ENCODE measurements around the gene PSMD7.
"Not testable (repeated sequence)": the region's sequence is repeated elsewhere in the genome, so short reads cannot be mapped to it uniquely, and the experiment has no call there.

PSMD7 gene

GRCh38 chr16:74307383-74307782 lies 10.8 kb downstream of the PSMD7 start:
- H3K27me3 Mint-ChIP-seq (ENCODE audit: low read depth) = no peaks in the 10 kb centered on the region
- no peak overlapping the region for H3K4me3 Mint-ChIP-seq
- H3K27ac Mint-ChIP-seq = no peak overlapping the region
- no peaks in the 10 kb centered on the region for H3K4me1 Mint-ChIP-seq (ENCODE audit: low read depth)
- H3K36me3 Mint-ChIP-seq (ENCODE audit: low read depth) = peaks cover 32% of the 10 kb centered on the region
- no peaks in the 10 kb centered on the region for H3K9me3 Mint-ChIP-seq

- Mint-ChIP-seq H3K36me3 (ENCODE audit: low read depth) (peaks cover 24% of the 10 kb centered on the region), H3K9me3 (no peaks in the 10 kb centered on the region), H3K27ac (no peak overlapping the region), H3K4me1 (ENCODE audit: low read depth) (no peaks in the 10 kb centered on the region), H3K4me3 (no peak overlapping the region), H3K27me3 (ENCODE audit: low read depth) (no peaks in the 10 kb centered on the region)
Measured at GRCh38 chr16:74309789-74310781, 13.5 kb downstream of the PSMD7 start.

DNA sequence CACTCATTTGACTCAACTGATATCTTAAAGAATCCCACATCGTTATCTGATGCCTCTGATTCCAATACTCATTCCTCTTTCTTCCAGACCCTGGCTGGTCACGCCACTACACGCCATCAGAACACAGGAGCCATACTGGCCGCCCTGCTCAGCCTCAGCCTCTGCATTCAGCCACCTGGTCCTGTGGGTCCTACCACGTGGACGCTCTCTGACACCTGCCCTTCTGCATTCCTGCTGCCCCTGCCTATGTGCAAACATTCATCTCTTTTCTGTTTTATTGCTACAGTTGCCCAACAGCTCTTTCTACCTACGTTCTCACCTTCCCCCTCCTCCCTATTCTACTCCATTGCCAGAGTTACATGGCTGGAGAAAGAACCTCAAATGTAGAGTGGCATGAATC lies 18.4 kb downstream of the PSMD7 start:
- Mint-ChIP-seq H3K4me1 (ENCODE audit: low read depth) (no peaks in the 10 kb centered on the region), H3K27ac (no peak overlapping the region)

GRCh38 chr16:74320707-74321106 lies 24.1 kb downstream of the PSMD7 start:
- H3K4me3 Mint-ChIP-seq = no peak overlapping the region
- no peaks in the 10 kb centered on the region for H3K27me3 Mint-ChIP-seq (ENCODE audit: low read depth)
- H3K4me1 Mint-ChIP-seq (ENCODE audit: low read depth) = no peaks in the 10 kb centered on the region
- no peaks in the 10 kb centered on the region for H3K36me3 Mint-ChIP-seq (ENCODE audit: low read depth)
- H3K27ac Mint-ChIP-seq = no peak overlapping the region
- H3K9me3 Mint-ChIP-seq = no peaks in the 10 kb centered on the region

More for the DNA sequence above, 18.4 kb downstream of the PSMD7 start:
- Mint-ChIP-seq H3K27me3 (ENCODE audit: low read depth) (no peaks in the 10 kb centered on the region), H3K9me3 (no peaks in the 10 kb centered on the region), H3K36me3 (ENCODE audit: low read depth) (peaks cover 13% of the 10 kb centered on the region), H3K4me3 (no peak overlapping the region)

GRCh38 chr16:74321356-74321755 lies 24.7 kb downstream of the PSMD7 start:
- H3K27ac Mint-ChIP-seq = no peak overlapping the region
- peaks cover 3% of the 10 kb centered on the region for H3K36me3 Mint-ChIP-seq (ENCODE audit: low read depth)
- H3K4me1 Mint-ChIP-seq (ENCODE audit: low read depth) = no peaks in the 10 kb centered on the region
- H3K27me3 Mint-ChIP-seq (ENCODE audit: low read depth) = no peaks in the 10 kb centered on the region
- no peaks in the 10 kb centered on the region for H3K9me3 Mint-ChIP-seq
- H3K4me3 Mint-ChIP-seq = no peak overlapping the region

DNA sequence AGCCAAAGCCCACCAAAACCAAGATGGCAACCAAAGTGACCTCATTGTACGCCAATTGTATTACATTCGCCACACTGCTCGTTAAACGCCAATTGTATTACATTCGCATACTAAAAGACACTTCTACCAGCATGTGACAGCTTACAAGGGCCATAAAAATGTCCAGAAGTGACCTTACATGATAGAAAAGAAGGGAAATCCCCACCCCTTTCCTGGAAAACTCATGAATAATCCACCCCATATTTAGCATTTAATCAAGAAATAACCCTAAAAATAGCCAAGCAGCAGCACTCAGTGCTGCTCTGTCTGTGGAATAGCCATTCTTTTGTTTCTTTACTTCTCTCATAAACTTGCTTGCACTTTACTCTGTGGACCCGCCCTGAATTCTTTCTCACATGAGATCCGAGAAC lies 25.7 kb downstream of the PSMD7 start:
- Mint-ChIP-seq H3K36me3 (ENCODE audit: low read depth) (peaks cover 6% of the 10 kb centered on the region), H3K4me3 (no peak overlapping the region), H3K27ac (no peak overlapping the region), H3K27me3 (ENCODE audit: low read depth) (no peaks in the 10 kb centered on the region), H3K9me3 (no peaks in the 10 kb centered on the region), H3K4me1 (ENCODE audit: low read depth) (no peaks in the 10 kb centered on the region)

DNA sequence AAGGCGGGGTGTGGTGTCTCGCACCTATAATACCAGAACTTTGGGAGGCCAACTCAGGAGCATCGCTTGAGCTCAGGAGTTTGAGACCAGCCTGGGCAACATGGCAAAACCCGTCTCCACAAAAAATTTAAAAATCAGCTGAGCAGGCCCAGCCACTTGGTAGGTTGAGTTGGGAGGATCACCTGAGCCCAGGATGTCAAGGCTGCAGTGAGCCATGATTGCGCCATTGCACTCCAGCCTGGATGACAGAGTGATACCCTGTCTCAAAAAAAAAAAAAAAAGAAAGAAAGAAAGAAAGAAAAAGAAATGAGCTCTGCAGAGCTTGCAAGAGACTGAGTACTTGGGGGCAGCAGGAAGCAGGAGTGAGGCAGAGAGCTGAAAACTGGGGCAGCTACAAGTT lies 28.2 kb downstream of the PSMD7 start:
- not testable (repeated sequence) for H3K4me1 Mint-ChIP-seq (ENCODE audit: low read depth); H3K36me3 Mint-ChIP-seq (ENCODE audit: low read depth); H3K27me3 Mint-ChIP-seq (ENCODE audit: low read depth); H3K27ac Mint-ChIP-seq; H3K4me3 Mint-ChIP-seq; H3K9me3 Mint-ChIP-seq

GRCh38 chr16:74325641-74326040 lies 29.0 kb downstream of the PSMD7 start:
- H3K9me3 Mint-ChIP-seq = no peaks in the 10 kb centered on the region
- peaks cover 6% of the 10 kb centered on the region for H3K36me3 Mint-ChIP-seq (ENCODE audit: low read depth)
- H3K4me1 Mint-ChIP-seq (ENCODE audit: low read depth) = no peaks in the 10 kb centered on the region
- no peak overlapping the region for H3K27ac Mint-ChIP-seq
- no peak overlapping the region for H3K4me3 Mint-ChIP-seq
- H3K27me3 Mint-ChIP-seq (ENCODE audit: low read depth) = no peaks in the 10 kb centered on the region

GRCh38 chr16:74328346-74328745 lies 31.7 kb downstream of the PSMD7 start:
- H3K27ac Mint-ChIP-seq; H3K9me3 Mint-ChIP-seq; H3K4me3 Mint-ChIP-seq; H3K27me3 Mint-ChIP-seq (ENCODE audit: low read depth); H3K4me1 Mint-ChIP-seq (ENCODE audit: low read depth): not testable (repeated sequence)
- peaks cover 15% of the 10 kb centered on the region for H3K36me3 Mint-ChIP-seq (ENCODE audit: low read depth)

- peaks cover 21% of the 10 kb centered on the region for H3K36me3 Mint-ChIP-seq (ENCODE audit: low read depth)
- H3K27me3 Mint-ChIP-seq (ENCODE audit: low read depth); H3K27ac Mint-ChIP-seq; H3K4me3 Mint-ChIP-seq; H3K9me3 Mint-ChIP-seq; H3K4me1 Mint-ChIP-seq (ENCODE audit: low read depth): not testable (repeated sequence)
Measured at GRCh38 chr16:74332469-74332868, 35.9 kb downstream of the PSMD7 start.

DNA sequence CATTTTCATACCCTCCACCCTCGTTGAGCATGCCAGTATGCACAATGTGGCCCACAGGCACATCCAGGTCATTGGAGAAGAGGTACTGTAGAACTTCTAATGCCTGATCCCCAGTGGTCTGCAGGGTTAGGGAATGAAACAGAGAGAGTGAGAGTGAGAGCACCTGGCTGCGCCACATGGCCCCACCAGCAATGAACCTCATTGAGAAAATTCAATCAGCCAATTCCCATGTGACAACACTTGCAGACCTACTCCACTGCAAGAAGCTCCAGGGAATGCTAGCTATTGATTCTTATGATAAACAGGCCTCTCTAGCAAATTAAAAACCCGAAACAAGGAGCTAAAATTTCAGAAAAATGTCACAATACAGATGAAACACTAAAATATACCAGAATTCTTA lies 40.9 kb downstream of the PSMD7 start:
- not testable (repeated sequence) for H3K27me3 Mint-ChIP-seq (ENCODE audit: low read depth); H3K4me1 Mint-ChIP-seq (ENCODE audit: low read depth); H3K4me3 Mint-ChIP-seq; H3K27ac Mint-ChIP-seq; H3K9me3 Mint-ChIP-seq
- peaks cover 18% of the 10 kb centered on the region for H3K36me3 Mint-ChIP-seq (ENCODE audit: low read depth)

DNA sequence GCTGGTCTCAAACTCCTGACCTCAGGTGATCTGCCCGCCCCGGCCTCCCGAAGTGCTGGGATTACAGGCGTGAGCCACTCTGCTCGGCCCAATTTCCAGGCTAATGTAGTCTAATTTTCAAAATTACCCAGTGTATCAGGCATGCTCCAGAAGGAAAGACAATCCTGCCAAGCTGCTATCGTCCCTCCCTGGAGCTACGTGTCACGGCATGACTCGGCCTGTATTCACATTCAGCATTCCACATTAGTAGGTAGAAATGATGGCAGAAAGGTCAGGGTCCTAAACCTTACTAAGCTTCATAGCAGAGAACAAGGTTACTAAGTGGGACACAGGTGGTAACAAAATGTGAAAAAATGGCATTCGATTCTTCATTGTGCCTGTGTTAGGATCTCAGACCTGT lies 42.6 kb downstream of the PSMD7 start:
- not testable (repeated sequence) for H3K27me3 Mint-ChIP-seq (ENCODE audit: low read depth); H3K9me3 Mint-ChIP-seq; H3K4me1 Mint-ChIP-seq (ENCODE audit: low read depth); H3K27ac Mint-ChIP-seq; H3K4me3 Mint-ChIP-seq
- H3K36me3 Mint-ChIP-seq (ENCODE audit: low read depth) = peaks cover 18% of the 10 kb centered on the region

DNA sequence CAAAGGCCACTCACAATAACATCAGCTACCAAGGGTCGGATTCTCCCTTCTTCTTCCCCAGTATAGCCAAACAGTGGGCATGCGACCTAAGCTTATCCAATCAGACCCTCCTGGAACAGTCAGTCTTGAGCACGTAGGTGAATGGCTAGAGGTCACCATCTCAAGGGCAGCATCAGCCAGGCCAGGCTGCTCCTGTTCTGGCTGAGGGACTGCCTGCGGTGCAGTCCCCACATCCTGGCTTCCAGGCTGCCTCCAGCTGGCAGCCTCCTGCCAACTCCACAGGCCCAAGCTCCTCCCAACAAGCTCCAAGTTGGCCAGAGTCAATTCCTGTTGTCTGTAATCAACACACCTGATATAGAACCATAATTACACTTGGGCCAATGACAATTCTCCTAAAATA lies 56.4 kb downstream of the PSMD7 start:
- not testable (repeated sequence) for H3K27ac Mint-ChIP-seq; H3K27me3 Mint-ChIP-seq (ENCODE audit: low read depth); H3K9me3 Mint-ChIP-seq; H3K4me3 Mint-ChIP-seq; H3K4me1 Mint-ChIP-seq (ENCODE audit: low read depth); H3K36me3 Mint-ChIP-seq (ENCODE audit: low read depth)
